ENCODE data around the gene PXT1. TPM values are rescaled to one million over a fixed set of nuclear protein-coding genes. Genes with fewer than 3 reads are reported as not detected.

PXT1 gene
- total and polyA plus RNA-seq, 9 of the 15 experiments (the other 6 are each of a cell fraction or from before 2014, with no cell fraction given) = 0.09 to 0.11 (median 0.10) TPM; not detected in 5

- ATAC-seq (peak; percentile 31), DNase-seq (ENCODE audit: extremely low read depth in 1 of 4, low spot score in 3 of 4) (peak in 2 of 4 experiments; percentile 26 to 43), FAIRE-seq (peak; percentile 67)
- CTCF ChIA-PET (ENCODE audit: low intra/inter-chr PET ratio) = no interaction called here
- in situ Hi-C loops (cut with MboI) = no loop called here
- no peak overlapping the region for H3K27ac ChIP-seq (ENCODE audit: extremely low read depth, low read depth, low read length)
- POLR2A ChIA-PET = interaction anchor here (0.6 to 1.2 kb wide), 5 partner anchors 9 to 207 kb away, joined by 3 to 5 read pairs (median 3); no protein-coding TSS in a partner anchor
- H3K36me3 ChIP-seq (ENCODE audit: control insufficient read depth, insufficient read depth, low read length) = no peaks in the 10 kb centered on the region
- peaks cover 44 to 53% of the 10 kb centered on the region in 2 experiments for H3K27me3 ChIP-seq (ENCODE audit: control insufficient read depth in 2 of 2, insufficient read depth in 2 of 2, low read length in 2 of 2)
- 9% methylated on average over 33 of the region's 33 CpGs for WGBS (ENCODE audit: insufficient coverage, low coverage, missing lambda C conversion rate)
- H3K4me2 ChIP-seq (ENCODE audit: insufficient read depth, low read length) = peak overlapping the region; percentile 32; the same call in 1 of the 2 replicates
- intact Hi-C loops (cut with micrococcal nuclease) = no loop called here
- H3K9me1 ChIP-seq (ENCODE audit: control insufficient read depth, insufficient read depth, low read length) = no peaks in the 10 kb centered on the region
- no peaks in the 10 kb centered on the region for H3K9me3 ChIP-seq (replicated peaks; ENCODE audit: control insufficient read depth, insufficient read depth, low read depth, low read length)
- BruUV-seq (replicated peaks) = no TSS peak
- no peak overlapping the region for H2AFZ ChIP-seq (ENCODE audit: low read depth, low read length)
- no peaks in the 10 kb centered on the region for H3K79me2 ChIP-seq (ENCODE audit: control insufficient read depth, insufficient read depth, low read length)
- H4K20me1 ChIP-seq (replicated peaks; ENCODE audit: control insufficient read depth, insufficient read depth, low read length) = no peaks in the 10 kb centered on the region
- H3K4me3 ChIP-seq = no peak overlapping the region
- TF ChIP-seq, protein P1, sequence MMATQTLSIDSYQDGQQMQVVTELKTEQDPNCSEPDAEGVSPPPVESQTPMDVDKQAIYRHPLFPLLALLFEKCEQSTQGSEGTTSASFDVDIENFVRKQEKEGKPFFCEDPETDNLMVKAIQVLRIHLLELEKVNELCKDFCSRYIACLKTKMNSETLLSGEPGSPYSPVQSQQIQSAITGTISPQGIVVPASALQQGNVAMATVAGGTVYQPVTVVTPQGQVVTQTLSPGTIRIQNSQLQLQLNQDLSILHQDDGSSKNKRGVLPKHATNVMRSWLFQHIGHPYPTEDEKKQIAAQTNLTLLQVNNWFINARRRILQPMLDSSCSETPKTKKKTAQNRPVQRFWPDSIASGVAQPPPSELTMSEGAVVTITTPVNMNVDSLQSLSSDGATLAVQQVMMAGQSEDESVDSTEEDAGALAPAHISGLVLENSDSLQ (IDR thresholded peaks at IDR 0.05) = 0 out of 2 replicates have a peak, but pooled peaks have one; percentile 9
- TF ChIP-seq HMG20B (CRISPR knock-in tag; IDR thresholded peaks at IDR 0.05) (no peak), POLR2G (IDR thresholded peaks at IDR 0.05; ENCODE audit: low read depth, low read length) (no peak), E2F1 (CRISPR knock-in tag; IDR thresholded peaks at IDR 0.05) (no peak), NFIX (CRISPR knock-in tag; IDR thresholded peaks at IDR 0.05; ENCODE audit: low read depth) (peak; percentile 47; the same call in 1 of the 2 replicates), ZNF830 (CRISPR knock-in tag; IDR thresholded peaks at IDR 0.05) (peak; percentile 63; the same call in 1 of the 2 replicates), NFIC (IDR thresholded peaks at IDR 0.05) (peak; percentile 91), MEIS2 (IDR thresholded peaks at IDR 0.05; ENCODE audit: partially characterized antibody) (peak; percentile 74)
- TF ChIP-seq, protein P2, sequence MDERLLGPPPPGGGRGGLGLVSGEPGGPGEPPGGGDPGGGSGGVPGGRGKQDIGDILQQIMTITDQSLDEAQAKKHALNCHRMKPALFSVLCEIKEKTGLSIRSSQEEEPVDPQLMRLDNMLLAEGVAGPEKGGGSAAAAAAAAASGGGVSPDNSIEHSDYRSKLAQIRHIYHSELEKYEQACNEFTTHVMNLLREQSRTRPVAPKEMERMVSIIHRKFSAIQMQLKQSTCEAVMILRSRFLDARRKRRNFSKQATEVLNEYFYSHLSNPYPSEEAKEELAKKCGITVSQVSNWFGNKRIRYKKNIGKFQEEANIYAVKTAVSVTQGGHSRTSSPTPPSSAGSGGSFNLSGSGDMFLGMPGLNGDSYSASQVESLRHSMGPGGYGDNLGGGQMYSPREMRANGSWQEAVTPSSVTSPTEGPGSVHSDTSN (CRISPR knock-in tag; IDR thresholded peaks at IDR 0.05; ENCODE audit: low read depth) = no peak
- TF ChIP-seq, protein P2 (tag; conservative IDR thresholded peaks at IDR 0.05; ENCODE audit: low read depth) = peak; percentile 90
- peak overlapping the region in 1 of 2 experiments; percentile 50; a peak in 1 of 4 replicates for H3K9ac ChIP-seq (ENCODE audit: insufficient read depth in 1 of 2, low read depth in 2 of 2, low read length in 2 of 2)
- H3K4me1 ChIP-seq (replicated peaks in 1 of 2; ENCODE audit: control insufficient read depth in 2 of 2, insufficient read depth in 2 of 2, low read length in 2 of 2) = peaks cover 0 to 17% of the 10 kb centered on the region in 2 experiments; a peak in 2 of 5 replicates
These were observed 55.9 kb downstream of the PXT1 start for GRCh38 chr6:36386495-36387439.
